ENCODE measurements around the gene PTCH2.

PTCH2 gene

GRCh38 chr1:44778705-44779576, 64.1 kb downstream of the PTCH2 start:
- no peak for DNase-seq

DNA sequence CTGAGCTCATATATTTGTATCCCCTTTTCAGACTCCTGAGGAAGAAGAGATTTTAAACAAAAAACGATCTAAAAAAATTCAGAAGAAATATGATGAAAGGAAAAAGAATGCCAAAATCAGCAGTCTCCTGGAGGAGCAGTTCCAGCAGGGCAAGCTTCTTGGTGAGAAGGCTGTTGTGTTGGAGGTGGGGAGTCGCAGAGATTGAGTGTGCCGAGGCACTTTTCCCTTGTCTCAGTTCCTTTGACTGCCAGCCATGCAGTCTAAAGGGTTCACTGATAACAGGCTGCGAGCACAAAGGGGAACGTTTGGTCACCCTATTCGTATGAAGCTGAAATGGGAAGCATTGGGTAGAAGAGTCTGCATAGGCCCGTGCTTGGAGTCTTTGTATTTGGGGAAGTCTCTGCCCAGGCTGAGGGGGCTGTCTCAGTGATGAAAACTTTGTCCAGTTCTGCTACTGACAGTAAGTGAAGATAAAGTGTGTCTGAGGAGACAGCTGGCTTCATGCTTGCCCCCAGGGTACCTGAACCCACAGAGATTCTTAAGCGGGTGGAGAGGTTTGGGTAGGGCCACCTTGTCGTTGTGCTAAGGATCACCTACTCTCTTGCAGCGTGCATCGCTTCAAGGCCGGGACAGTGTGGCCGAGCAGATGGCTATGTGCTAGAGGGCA, 65.0 kb downstream of the PTCH2 start:
- no peak for DNase-seq

DNA sequence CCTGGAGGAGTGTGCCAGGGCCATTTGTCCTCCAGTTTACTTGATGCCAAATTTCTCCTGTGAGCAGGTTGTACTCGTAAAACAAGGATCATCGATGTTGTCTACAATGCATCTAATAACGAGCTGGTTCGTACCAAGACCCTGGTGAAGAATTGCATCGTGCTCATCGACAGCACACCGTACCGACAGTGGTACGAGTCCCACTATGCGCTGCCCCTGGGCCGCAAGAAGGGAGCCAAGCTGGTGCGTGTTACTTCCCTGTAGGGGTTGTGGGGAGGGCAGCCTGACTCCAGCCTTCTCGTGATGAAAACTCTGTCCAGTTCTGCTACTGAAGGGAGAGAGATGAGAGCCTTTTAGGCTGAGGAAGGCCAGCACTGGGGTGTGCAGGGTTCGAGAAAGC, 65.5 kb downstream of the PTCH2 start:
- no peak for DNase-seq

DNA sequence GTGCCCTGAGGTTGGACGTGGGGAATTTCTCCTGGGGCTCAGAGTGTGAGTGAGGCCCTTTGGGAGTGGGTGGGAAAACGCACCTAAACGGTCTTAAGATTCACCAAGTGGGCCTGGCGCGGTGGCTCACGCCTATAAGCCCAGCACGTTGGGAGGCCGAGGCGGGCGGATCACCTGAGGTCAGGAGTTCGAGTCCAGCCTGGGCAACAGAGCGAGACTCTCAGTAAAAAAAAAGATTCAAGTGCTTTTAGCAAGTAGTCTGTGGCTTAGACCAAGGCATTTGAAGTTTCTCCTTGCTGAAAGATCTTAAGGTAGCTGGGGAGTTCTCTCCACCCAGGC, 66.4 kb downstream of the PTCH2 start:
- DNase-seq: no peak

GRCh38 chr1:44775930-44776729, 66.9 kb downstream of the PTCH2 start:
- peak; percentile 48 for DNase-seq

GRCh38 chr1:44775078-44775929, 67.7 kb downstream of the PTCH2 start, which contains the start of gene RPS8:
RPS8 (plus strand) TSS chr1:44775540; CDS start chr1:44775597, 57 bp downstream.
- DNase-seq: peak; percentile 90
